Measurements from ENCODE around the gene NOD1.
"Not testable (repeated sequence)": the region's sequence is repeated elsewhere in the genome, so short reads cannot be mapped to it uniquely, and the experiment has no call there.

NOD1 gene

GRCh38 chr7:30448461-30449189 is 30.0 kb downstream of the NOD1 start:
- no peak for DNase-seq

GRCh38 chr7:30447466-30447865 is 31.1 kb downstream of the NOD1 start:
- DNase-seq = no peak

- DNase-seq = no peak
Measured at GRCh38 chr7:30446266-30446665, 32.3 kb downstream of the NOD1 start.

- peak; percentile 14 for DNase-seq
Measured at GRCh38 chr7:30445770-30446169, 32.8 kb downstream of the NOD1 start.

GRCh38 chr7:30437823-30438574 is 40.6 kb downstream of the NOD1 start:
- no peak for DNase-seq

GRCh38 chr7:30436518-30436917 is 42.1 kb downstream of the NOD1 start:
- no peak for DNase-seq

- DNase-seq = no peak
Measured at GRCh38 chr7:30436046-30436445, 42.5 kb downstream of the NOD1 start.

- DNase-seq = no peak
Measured at GRCh38 chr7:30434140-30434799, 44.3 kb downstream of the NOD1 start.

GRCh38 chr7:30433506-30433905 is 45.1 kb downstream of the NOD1 start:
- no peak for DNase-seq

- no peak for DNase-seq
Measured at GRCh38 chr7:30433082-30433481, 45.5 kb downstream of the NOD1 start.

GRCh38 chr7:30430777-30431176 is 47.8 kb downstream of the NOD1 start:
- DNase-seq = no peak

- no peak for DNase-seq
Measured at GRCh38 chr7:30430276-30430675, 48.3 kb downstream of the NOD1 start.

GRCh38 chr7:30429156-30429530 is 49.4 kb downstream of the NOD1 start:
- DNase-seq = no peak

- no peak for DNase-seq
Measured at GRCh38 chr7:30428246-30429155, 50.1 kb downstream of the NOD1 start.

GRCh38 chr7:30427296-30428070 is 51.1 kb downstream of the NOD1 start:
- no peak for DNase-seq

GRCh38 chr7:30424506-30424905 is 54.1 kb downstream of the NOD1 start:
- DNase-seq = no peak

GRCh38 chr7:30423788-30424505 is 54.6 kb downstream of the NOD1 start:
- DNase-seq = no peak

- no peak for DNase-seq
Measured at GRCh38 chr7:30422922-30423321, 55.7 kb downstream of the NOD1 start.

- no peak for DNase-seq
Measured at GRCh38 chr7:30421647-30422196, 56.9 kb downstream of the NOD1 start.

- DNase-seq = no peak
Measured at GRCh38 chr7:30420662-30421061, 57.9 kb downstream of the NOD1 start.

- DNase-seq = not testable (repeated sequence)
Measured at GRCh38 chr7:30420080-30420479, 58.5 kb downstream of the NOD1 start.
